Esophagus muscularis mucosa (tissue), 4 donors: ENCODE results near the gene ITPR2.

Experiments
- CTCF ChIP-seq, 3 experiments: fragments of 200-600 bp in 2 of 3; fragments of 450-650 bp in 1 of 3; sonication (generic) in 2 of 3; IDR thresholded peaks; one replicate each; pipeline ENCODE4 v1.5.1; 2017 to 2019; ENCODE audit warnings: antibody characterized with exemption in 3 of 3, mild to moderate bottlenecking in 2 of 3, moderate library complexity in 1 of 3
- EP300 ChIP-seq: sonication (generic); formaldehyde crosslinking; IDR thresholded peaks from one replicate; pipeline ENCODE4 v1.6.1; 2017; ENCODE audit warnings: antibody characterized with exemption
- POLR2A ChIP-seq: fragments of 450-650 bp; IDR thresholded peaks from one replicate; pipeline ENCODE4 v1.6.1; 2017; ENCODE audit warnings: antibody characterized with exemption, moderate library complexity, mild to moderate bottlenecking, low read depth
- POLR2AphosphoS5 ChIP-seq, 2 donors: sonication (generic); formaldehyde crosslinking; IDR thresholded peaks; one replicate each; pipeline ENCODE4 v1.6.1; 2017; ENCODE audit warnings: antibody characterized with exemption in 2 of 2

GRCh38 chr12:26723379-26724308, 109.3 kb downstream of the ITPR2 start:
- no peak for TF ChIP-seq CTCF (IDR thresholded peaks at IDR 0.05)
- no peak for TF ChIP-seq POLR2AphosphoS5 (IDR thresholded peaks at IDR 0.05)
- TF ChIP-seq POLR2A = no peak
- TF ChIP-seq EP300 = no peak
